Germinal center (tissue), 1 donor: Measurements from ENCODE around the gene SORL1-AS1.

Experiments used
- DNase-seq: peaks from one replicate; pipeline ENCODE4 v3.0.0; 2012; ENCODE audit warnings: mixed read lengths, low spot score

The SORL1-AS1 gene

DNA sequence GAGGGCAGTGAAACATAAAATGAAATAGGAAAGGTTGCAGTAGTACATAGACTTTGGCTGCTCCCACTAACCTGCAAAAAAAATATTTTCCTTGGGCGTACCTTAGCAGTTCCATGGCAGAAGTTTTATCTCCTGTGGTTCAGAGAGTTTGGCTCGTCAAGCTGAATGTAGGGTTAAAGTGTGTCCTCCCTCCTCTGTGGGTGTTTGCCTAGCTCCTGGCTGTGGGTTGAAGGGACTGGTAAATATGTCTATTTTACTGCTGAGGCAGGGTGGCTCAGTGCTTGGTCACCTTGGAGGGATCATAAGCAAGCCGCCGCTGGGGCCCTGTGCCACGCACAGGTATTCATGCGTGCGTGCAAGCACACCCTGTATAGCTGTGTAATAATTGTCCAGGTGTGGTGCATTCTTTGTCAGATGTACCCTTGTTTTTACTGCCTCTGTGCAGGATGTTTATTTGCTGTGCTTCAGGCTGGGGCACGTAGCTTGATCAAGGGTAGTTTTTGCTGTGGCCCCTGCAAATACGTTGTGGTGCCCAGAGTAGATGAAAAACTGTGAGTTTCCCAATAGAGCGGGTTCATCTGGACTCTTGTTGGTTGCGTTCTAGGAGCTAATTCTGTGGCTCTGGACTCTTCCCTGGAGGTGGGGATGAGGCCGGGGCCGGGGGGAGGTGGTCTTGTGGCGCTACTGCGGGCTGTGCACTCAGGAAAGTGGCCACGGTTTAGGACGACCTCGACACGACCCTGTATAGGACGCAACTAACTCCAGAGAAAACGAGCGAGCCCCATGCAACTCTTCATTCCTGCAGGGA, 1.4 kb downstream of the SORL1-AS1 start:
- DNase-seq, result no peak

GRCh38 chr11:121450401-121450800, 2.4 kb downstream of the SORL1-AS1 start:
- no peak for DNase-seq

DNA sequence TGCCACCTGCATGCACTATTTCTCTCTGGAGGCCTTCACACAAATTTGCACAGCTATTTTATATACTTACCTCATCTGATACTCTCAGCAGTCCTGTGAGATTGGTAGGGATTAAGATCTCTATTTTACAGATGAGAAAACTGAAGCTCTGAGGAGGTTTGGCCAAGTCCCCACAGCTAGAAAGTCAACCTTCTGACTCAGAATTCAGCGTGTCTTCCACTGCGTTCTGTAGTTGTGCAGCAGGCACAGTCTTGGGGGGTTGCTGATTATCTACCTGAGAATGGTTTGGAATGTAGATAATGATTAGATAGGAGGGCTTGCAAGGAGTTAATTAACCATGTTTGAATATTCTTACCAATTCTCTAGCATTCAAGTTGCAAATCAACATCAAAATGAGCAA, 3.1 kb downstream of the SORL1-AS1 start:
- no peak for DNase-seq

DNA sequence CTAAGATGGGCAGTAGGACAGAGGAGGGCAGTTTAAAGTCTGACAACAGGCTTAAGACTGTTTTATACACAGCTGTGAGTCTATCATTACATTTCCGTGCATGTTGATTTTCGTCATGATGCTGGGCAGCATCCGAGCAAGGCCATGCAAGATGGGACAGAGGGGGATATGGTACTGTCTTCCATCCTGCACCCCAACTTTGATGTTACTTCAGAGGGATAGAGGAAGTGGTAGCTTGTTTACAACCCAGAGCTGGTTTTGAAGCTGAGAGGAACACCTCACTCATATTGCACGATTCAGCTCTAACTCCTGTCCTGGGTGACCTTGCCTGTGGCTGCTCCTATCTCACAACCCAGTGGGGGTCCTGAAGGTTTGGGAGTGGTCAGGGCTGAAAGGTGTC, 3.6 kb downstream of the SORL1-AS1 start:
- DNase-seq, result no peak

- no peak for DNase-seq
Observed at GRCh38 chr11:121448431-121448941, 4.3 kb downstream of the SORL1-AS1 start.

DNA sequence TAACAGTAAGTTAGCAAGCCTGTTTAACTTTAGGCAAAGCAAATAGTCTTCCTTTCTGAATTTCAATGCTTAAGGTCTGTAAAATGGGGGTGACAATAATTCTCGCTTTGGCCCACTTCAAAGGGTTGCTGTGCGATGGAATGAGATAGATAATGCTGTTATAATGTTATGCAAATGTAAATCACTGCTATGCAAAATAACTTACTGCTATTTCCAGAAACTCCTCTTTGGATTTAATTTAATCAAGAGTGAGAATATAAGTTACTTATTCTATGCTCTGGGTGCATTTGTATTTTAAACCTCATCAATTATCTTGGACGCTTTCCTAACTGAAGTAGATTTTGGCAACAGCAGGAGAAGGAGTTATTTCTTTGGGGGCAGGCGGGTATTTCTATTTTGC, 4.8 kb downstream of the SORL1-AS1 start:
- no peak for DNase-seq

- peak; percentile 67 for DNase-seq
Observed at GRCh38 chr11:121446752-121447156, 6.0 kb downstream of the SORL1-AS1 start.

DNA sequence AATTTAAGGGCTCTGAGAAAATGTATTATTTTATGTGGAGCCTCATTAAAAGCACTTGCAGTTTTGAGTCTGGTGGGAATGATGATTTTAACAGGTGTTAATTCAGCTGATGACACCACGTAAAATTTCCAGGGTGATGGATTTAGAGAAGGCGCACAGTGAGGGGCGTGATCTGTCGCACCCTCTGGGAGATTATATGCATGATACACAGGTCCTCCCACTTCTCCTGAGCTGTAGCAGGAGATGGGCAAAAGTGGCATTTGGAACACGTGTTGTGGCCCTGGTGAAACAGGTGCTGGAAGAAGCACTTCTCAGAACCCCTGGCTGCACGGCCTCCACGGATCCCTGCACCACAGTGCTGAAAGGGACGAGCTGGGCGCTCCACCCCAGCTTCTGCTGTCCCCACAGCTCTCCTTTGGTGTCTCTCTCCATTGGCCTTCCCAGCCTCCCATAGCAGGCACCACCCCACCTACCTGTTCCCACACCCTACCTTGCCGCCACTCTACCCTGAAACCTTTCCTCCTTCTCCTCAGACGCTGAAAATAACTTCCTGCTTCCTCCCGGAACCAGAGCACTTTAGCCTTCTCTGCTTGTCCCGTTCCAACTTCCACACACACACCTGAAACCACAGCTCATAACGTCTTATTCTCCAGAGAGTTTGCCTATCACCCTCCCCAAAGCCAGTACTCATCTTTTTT, 7.5 kb downstream of the SORL1-AS1 start:
- DNase-seq, result no peak

DNA sequence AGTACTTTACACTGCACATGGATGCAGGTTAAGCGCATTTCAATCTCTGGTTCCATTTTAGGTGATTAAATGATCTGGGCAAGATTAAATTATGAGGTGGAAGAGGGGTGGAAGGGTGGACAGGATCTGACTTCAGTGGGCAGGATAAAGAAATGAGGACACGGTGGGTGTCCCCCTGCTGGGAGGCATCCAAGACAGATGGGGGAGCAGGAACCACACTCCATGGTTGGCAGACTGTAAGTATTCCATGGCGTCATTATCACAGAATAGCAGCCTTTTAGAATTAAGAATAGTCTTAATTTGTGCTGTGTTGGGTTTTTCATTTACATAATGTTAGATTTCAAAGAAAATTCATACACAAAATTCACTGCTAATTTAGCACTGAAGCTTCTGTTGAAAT, 8.2 kb downstream of the SORL1-AS1 start:
- DNase-seq, result no peak

DNA sequence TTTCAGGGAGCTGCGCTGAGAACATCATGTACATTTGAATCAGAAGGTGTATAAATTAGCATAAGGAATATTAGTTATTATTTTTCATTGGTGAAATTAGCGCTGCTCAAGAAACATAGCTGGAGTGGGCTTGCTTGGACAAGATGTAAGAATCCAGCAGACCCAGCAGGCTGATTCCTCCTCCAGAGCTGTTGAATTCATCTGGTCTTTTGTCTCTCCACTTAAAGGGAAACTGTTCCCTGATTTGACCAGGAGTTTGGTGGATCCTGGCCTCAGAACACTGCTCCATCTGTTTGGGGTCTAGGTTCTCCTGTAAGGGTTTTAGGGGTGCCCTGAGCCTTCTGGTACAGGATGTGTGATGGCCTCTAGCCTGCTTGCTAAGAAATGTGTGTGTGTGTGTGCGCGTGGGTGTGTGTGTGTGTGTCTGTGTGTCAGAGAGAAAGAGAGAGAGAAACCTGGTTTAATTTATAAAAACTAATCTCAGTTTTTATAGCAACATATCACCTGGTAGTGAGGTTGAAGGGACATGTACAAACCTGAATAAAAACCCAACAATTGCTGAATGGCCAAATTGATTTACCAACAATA, 9.0 kb downstream of the SORL1-AS1 start:
- DNase-seq, result no peak

- DNase-seq, result no peak
Observed at GRCh38 chr11:121441521-121441920, 11.2 kb downstream of the SORL1-AS1 start.

GRCh38 chr11:121439759-121440158, 13.0 kb downstream of the SORL1-AS1 start:
- DNase-seq, result no peak

GRCh38 chr11:121439337-121439736, 13.4 kb downstream of the SORL1-AS1 start:
- no peak for DNase-seq

GRCh38 chr11:121437686-121438078, 15.1 kb downstream of the SORL1-AS1 start:
- DNase-seq, result no peak

DNA sequence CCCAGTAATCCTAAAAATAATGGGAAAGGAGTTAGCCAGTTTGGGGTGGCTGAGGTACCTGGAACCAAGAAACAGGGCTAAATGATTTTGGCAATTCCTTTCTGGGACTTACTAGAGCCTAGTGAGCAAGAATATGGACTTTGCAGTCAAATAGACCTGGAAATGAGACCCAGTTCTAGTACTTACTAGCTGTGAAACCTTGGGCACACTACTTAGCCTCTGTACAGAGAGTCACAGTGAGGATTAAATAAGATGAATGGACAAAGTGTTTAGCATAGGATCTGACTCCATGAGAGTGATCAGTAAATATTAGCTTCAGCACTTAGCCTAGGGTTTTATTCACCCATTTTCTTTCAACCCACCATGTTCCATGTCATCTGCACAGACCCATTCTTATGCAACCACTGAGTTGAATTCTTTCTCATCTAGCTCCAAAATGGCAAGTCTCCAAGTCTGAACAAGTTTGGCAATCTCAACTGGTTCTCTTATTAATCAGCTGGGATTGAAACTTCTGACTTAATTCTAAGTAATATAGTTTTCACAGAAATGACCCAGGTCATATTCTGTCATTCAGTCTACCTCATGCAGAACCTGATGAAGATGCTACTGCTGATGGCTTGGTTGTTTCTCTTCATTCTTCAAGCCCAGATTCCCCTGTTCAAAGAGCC, 15.6 kb downstream of the SORL1-AS1 start:
- no peak for DNase-seq

DNA sequence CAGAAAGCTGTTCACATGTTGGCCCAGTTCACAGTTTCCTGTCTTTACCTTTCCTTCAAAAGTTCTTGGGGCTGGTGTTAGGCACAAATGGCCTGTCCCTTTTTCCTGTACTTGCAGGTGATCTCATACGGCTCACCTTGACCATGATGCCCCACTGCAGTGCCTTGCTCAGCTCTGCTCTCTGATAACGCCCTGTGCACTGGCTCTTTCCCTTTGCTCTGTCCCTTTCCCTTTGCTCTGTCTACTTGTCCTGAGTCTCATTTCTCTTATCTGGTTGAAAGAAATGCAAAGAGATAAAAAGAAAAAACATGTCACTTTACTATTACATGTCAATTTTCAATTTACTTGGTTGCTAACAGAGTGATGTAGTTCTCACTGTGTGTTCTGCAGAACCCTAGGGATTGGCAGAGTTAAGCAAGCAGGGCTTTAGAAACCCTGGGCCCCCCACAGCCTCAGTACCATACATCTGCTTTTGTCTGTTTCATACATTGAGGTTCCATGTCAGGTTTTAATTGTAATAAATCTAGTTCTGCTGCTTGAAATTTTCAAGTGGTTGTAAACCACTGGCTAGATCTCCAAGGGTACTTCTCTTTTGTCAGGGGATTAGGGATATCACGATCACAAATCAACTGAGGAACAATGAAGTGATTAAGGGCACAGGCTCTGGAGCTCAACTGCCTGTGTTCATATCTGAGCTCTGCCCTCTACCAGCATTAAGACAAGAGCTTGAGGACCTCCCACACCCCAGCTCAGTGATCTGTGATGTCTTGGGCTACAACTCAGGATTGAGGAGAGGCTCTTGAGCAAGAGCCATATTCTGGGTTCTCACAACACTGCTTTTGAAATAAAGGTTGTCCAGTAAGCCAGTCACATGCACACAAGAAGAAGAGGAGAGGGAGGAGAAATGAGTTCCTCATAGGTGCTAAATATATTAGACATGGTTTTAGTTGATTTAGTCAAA, 16.9 kb downstream of the SORL1-AS1 start:
- no peak for DNase-seq

DNA sequence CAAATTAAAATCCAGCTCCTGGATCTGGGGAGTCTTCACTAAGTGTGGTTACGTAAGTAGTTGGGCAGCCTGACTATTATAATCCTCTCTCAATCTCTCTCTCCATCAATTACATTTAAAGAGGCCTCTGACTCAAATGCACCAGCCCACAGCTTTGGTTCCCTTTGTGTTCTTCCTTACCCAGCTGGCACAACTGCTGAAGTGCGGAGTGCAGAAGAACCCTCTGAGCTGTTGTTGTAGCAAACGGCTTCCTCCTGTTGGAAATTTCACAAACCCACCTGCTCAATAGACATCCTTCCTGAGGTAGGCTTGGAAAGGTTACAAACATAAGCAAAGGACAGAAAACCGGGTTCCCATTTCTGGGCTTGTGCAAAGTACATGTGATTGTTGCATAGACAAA, 17.6 kb downstream of the SORL1-AS1 start:
- DNase-seq, result no peak

DNA sequence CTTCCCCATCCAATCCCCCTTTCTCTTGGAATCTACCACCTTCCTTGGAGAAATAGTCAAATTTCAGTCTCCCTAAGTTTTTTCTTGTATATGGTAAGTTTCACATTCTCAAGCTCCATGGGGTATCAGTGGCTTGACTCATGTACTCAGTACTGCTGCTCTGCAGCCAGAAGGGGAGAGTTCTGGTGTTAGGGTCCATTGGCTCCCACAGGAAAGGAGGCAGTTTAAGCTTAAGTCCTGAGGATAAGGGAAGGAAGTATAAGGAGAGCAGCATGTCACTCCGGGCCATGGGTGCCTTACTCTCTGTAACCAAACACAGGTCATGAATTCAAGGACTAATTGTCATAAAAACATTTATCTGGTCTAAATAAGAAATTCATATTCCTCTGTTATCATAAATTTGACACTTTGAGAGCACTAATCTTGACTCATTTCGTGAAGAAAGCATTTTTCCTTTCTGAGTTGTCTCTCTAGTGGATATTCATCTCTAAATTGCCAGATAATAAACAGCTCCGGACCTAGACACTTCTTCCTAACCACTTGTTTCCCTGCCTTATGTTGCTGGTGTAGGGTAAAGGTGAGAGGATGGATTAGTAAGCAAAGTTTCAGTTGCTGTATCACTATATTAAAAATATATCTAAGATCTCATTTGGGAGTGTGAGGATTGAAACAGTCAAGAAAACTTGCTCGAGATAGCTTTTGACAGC, 20.8 kb downstream of the SORL1-AS1 start:
- no peak for DNase-seq

GRCh38 chr11:121429556-121429955, 23.2 kb downstream of the SORL1-AS1 start:
- no peak for DNase-seq

DNA sequence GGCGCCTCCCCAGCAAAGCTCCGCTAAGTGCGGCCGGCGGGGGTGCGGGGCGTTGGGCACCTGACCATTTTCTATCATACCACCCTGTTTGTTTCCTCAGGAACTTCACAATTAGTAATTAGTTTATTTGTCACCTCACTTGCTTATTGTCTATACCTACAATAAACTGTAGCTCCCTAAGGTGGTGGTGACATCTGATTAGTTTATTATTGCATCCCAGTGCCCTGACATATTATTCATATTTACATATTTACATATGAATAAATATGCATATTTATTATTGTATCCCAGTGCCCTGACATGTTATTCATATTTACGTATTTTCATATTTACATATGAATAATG, 25.4 kb downstream of the SORL1-AS1 start:
- no peak for DNase-seq
